ENCODE results near the gene POLR3H. TPM values are rescaled to one million over a fixed set of nuclear protein-coding genes. Genes with fewer than 3 reads are reported as not detected.

Gene POLR3H
- total and polyA plus RNA-seq, 2 donors (not counting 3 experiments of a cell fraction or from before 2014, with no cell fraction given) = 31.2 to 39.4 TPM

Other genes with a start within 250 kb of the POLR3H start
- 89.6 and 95.9 TPM in 2 replicates for gene ZC3H7B, start 242.9 kb downstream of the POLR3H start, total RNA-seq
- 66.8 and 72.7 TPM in 2 replicates for gene ZC3H7B, start 242.9 kb downstream of the POLR3H start, polyA plus RNA-seq
- gene TEF, start 162.5 kb downstream of the POLR3H start, total RNA-seq = 2.2 and 2.9 TPM in 2 replicates
- gene TEF, start 162.5 kb downstream of the POLR3H start, polyA plus RNA-seq = 4.0 and 5.3 TPM in 2 replicates
- gene TOB2, start 97.7 kb downstream of the POLR3H start, total RNA-seq = 39.4 and 44.7 TPM in 2 replicates
- 21.7 and 23.2 TPM in 2 replicates for gene TOB2, start 97.7 kb downstream of the POLR3H start, polyA plus RNA-seq
- 55.9 and 63.7 TPM in 2 replicates for gene PHF5A, start 75.8 kb downstream of the POLR3H start, total RNA-seq
- 51.8 and 61.1 TPM in 2 replicates for gene PHF5A, start 75.8 kb downstream of the POLR3H start, polyA plus RNA-seq
- 79.1 and 79.7 TPM in 2 replicates for gene ACO2, start 75.4 kb downstream of the POLR3H start, total RNA-seq
- gene ACO2, start 75.4 kb downstream of the POLR3H start, polyA plus RNA-seq = 62.0 and 63.8 TPM in 2 replicates
- not detected in 2 replicates for gene CSDC2, start 16.5 kb upstream of the POLR3H start, total RNA-seq
- not detected in 2 replicates for gene CSDC2, start 16.5 kb upstream of the POLR3H start, polyA plus RNA-seq
- gene PMM1, start 45.4 kb upstream of the POLR3H start, total RNA-seq = 12.8 and 14.6 TPM in 2 replicates
- 28.0 and 31.7 TPM in 2 replicates for gene PMM1, start 45.4 kb upstream of the POLR3H start, polyA plus RNA-seq
- 49.4 and 59.1 TPM in 2 replicates for gene DESI1, start 76.6 kb upstream of the POLR3H start, total RNA-seq
- gene DESI1, start 76.6 kb upstream of the POLR3H start, polyA plus RNA-seq = 36.8 and 42.1 TPM in 2 replicates
- gene XRCC6, start 76.8 kb upstream of the POLR3H start, total RNA-seq = 309 and 313 TPM in 2 replicates
- 79.5 and 117 TPM in 2 replicates for gene XRCC6, start 76.8 kb upstream of the POLR3H start, polyA plus RNA-seq
- 138 TPM in 2 replicates for gene SNU13, start 144.4 kb upstream of the POLR3H start, total RNA-seq
- 194 and 206 TPM in 2 replicates for gene SNU13, start 144.4 kb upstream of the POLR3H start, polyA plus RNA-seq
- gene MEI1, start 155.0 kb upstream of the POLR3H start, total RNA-seq = 0.76 and 1.5 TPM in 2 replicates
- gene MEI1, start 155.0 kb upstream of the POLR3H start, polyA plus RNA-seq = 1.9 and 2.7 TPM in 2 replicates

All from endothelial cell of umbilical vein (primary cell).